ENCODE results near the gene DUSP5. TPM values are rescaled to one million over a fixed set of nuclear protein-coding genes. Genes with fewer than 3 reads are reported as not detected.
A peak's percentile ranks its signal among the peaks of the same experiment; 100 is the strongest.

DUSP5 gene
- total RNA-seq, 2 experiments from 2014 or later, result 64.3 to 66.2 TPM

DNA sequence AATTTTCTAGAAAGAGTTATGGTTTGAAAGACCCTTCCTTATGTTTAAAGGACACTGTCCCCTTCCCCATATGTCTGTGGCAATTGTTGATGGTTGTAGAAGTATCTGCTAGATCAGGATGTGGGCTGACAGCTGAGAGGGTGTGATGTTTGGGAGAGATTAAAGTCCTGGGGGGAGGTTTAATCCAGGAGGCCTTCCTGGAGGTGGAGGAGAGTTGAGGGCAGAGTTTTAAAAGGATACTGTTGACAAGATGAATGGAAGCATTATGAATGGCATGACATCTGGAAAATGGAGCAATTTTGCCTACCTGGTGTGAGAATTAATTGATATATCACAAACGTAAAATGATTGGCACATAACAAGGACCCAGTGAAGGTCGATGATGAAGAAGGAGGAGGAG, 36.9 kb downstream of the DUSP5 start:
- no peak overlapping the region for H3K27ac Mint-ChIP-seq
- no peaks in the 10 kb centered on the region for H3K9me3 ChIP-seq (ENCODE audit: control insufficient read depth in 1 of 2, insufficient read depth in 1 of 2, low read length in 2 of 2)
- POLR2A ChIA-PET, result no interaction called here

DNA sequence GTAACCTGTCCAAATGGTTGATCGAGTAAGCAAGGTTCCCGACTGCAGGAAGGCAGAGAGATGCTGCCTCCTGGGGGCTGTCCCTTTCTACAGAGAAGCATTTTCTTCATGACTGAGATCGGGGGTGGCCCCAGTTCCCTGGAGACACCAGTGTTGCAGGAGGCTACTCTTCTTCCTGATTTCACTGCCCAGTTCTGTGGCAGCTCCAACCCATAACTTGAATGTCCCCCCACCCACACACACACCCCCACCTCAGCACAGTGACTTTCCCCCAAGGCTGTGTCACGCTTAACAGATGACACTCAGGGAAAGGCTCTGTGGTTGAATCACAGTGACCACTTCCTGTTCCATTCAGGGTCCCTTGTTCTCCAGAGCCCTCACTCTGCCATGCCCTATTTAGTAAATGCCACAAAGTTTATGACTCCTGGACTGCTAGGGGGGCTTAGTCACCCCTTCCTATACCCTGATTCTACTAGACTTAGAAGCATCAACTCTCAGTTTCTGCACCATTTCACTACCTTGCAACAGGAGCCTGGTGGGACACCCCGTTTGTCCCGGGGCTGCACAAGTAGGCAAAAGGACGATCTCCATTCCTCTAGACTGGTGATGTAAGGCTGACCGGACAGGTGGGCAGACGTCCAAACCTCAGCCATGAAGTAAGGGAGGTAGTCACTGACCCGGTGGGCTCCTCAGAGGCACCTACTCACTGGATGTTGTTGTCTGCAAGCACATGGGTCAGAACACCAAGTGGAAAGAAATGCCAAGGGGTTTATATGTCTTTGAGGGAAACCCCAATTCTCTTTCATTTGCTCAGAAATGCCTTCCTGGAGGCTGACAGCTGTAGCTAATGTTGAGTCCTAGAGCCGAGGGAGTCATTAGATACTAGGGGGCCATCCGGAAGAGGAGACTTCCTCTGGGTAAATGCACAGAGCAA, 38.5 kb downstream of the DUSP5 start:
- H3K9me3 ChIP-seq (ENCODE audit: control insufficient read depth in 1 of 2, insufficient read depth in 1 of 2, low read length in 2 of 2), result no peaks in the 10 kb centered on the region
- no peaks in the 10 kb centered on the region for H3K27me3 ChIP-seq (ENCODE audit: control insufficient read depth in 1 of 2, insufficient read depth in 2 of 2, low read length in 2 of 2)
- H3K36me3 Mint-ChIP-seq (ENCODE audit: low read depth), result no peaks in the 10 kb centered on the region
- peak; percentile 77 for ATAC-seq (ENCODE audit: poor library complexity)
- H3K36me3 ChIP-seq (ENCODE audit: insufficient read depth, low read length), result no peaks in the 10 kb centered on the region
- DNase-seq, result peak in 12 of 14 experiments; percentile 13 to 83 (median 26)
- peaks cover 14% of the 10 kb centered on the region for H3K4me1 Mint-ChIP-seq (ENCODE audit: low read depth)
- peaks cover 15% of the 10 kb centered on the region for H3K4me1 ChIP-seq (ENCODE audit: insufficient read depth, low read length)
- no peaks in the 10 kb centered on the region for H3K9me3 Mint-ChIP-seq
- H3K27ac Mint-ChIP-seq, result no peak overlapping the region
- ChIA-PET CTCF (no interaction called here), POLR2A (no interaction called here)
- intact Hi-C loops (cut with DNase I, micrococcal nuclease), result loop anchor here in 1 of 2 experiments (5.0 kb wide), 1 partner anchor 34 kb away; no protein-coding TSS in a partner anchor
- H3K4me3 ChIP-seq (ENCODE audit: low read length), result no peak overlapping the region
- no peak overlapping the region for H3K27ac ChIP-seq (ENCODE audit: low read depth in 1 of 2, low read length in 2 of 2)
- TF ChIP-seq, protein P1, sequence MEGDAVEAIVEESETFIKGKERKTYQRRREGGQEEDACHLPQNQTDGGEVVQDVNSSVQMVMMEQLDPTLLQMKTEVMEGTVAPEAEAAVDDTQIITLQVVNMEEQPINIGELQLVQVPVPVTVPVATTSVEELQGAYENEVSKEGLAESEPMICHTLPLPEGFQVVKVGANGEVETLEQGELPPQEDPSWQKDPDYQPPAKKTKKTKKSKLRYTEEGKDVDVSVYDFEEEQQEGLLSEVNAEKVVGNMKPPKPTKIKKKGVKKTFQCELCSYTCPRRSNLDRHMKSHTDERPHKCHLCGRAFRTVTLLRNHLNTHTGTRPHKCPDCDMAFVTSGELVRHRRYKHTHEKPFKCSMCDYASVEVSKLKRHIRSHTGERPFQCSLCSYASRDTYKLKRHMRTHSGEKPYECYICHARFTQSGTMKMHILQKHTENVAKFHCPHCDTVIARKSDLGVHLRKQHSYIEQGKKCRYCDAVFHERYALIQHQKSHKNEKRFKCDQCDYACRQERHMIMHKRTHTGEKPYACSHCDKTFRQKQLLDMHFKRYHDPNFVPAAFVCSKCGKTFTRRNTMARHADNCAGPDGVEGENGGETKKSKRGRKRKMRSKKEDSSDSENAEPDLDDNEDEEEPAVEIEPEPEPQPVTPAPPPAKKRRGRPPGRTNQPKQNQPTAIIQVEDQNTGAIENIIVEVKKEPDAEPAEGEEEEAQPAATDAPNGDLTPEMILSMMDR (IDR thresholded peaks at IDR 0.05), result peak; percentile 30
- H3K27me3 Mint-ChIP-seq, result no peaks in the 10 kb centered on the region
- no peak overlapping the region for H3K4me3 Mint-ChIP-seq

More for the DNA sequence above, 36.9 kb downstream of the DUSP5 start:
- no peaks in the 10 kb centered on the region for H3K36me3 Mint-ChIP-seq (ENCODE audit: low read depth)
- H3K27me3 ChIP-seq (ENCODE audit: control insufficient read depth in 1 of 2, insufficient read depth in 2 of 2, low read length in 2 of 2), result no peaks in the 10 kb centered on the region
- no peaks in the 10 kb centered on the region for H3K27me3 Mint-ChIP-seq
- no peak overlapping the region for H3K27ac ChIP-seq (ENCODE audit: low read depth in 1 of 2, low read length in 2 of 2)
- TF ChIP-seq, protein P1 (IDR thresholded peaks at IDR 0.05), result no peak
- peaks cover 27% of the 10 kb centered on the region for H3K4me1 ChIP-seq (ENCODE audit: insufficient read depth, low read length)
- H3K4me3 Mint-ChIP-seq, result no peak overlapping the region
- H3K4me3 ChIP-seq (ENCODE audit: low read length), result no peak overlapping the region
- H3K4me1 Mint-ChIP-seq (ENCODE audit: low read depth), result peaks cover 19% of the 10 kb centered on the region
- DNase-seq (no peak), ATAC-seq (ENCODE audit: poor library complexity) (no peak)
- H3K9me3 Mint-ChIP-seq, result no peaks in the 10 kb centered on the region
- intact Hi-C loops (cut with DNase I, micrococcal nuclease), result no loop called here
- CTCF ChIA-PET, result no interaction called here
- no peaks in the 10 kb centered on the region for H3K36me3 ChIP-seq (ENCODE audit: insufficient read depth, low read length)

DNA sequence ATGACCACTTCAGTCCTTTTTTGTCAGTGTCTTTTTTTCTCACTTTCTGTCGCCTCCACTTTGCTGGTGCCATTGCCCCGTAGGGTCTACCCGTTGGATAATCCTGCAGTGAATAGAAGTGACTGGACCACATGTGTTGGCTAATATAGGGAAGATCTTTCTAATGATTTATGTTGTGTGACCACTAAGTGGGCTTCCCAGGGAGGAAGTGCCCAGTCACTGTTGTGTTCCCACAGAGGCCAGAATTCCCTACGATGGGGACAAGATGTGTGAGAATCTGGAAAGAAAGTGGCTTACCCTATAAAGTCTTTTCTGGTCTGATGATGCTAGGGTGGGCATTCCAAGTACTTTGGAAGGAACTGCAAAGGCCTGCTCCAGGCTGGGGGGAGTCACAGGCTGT, 41.4 kb downstream of the DUSP5 start:
- Mint-ChIP-seq H3K4me1 (ENCODE audit: low read depth) (peaks cover 14% of the 10 kb centered on the region), H3K4me3 (no peak overlapping the region), H3K27ac (no peak overlapping the region), H3K36me3 (ENCODE audit: low read depth) (no peaks in the 10 kb centered on the region), H3K27me3 (no peaks in the 10 kb centered on the region), H3K9me3 (no peaks in the 10 kb centered on the region)
- Histone ChIP-seq H3K36me3 (ENCODE audit: insufficient read depth, low read length) (no peaks in the 10 kb centered on the region), H3K9me3 (ENCODE audit: control insufficient read depth in 1 of 2, insufficient read depth in 1 of 2, low read length in 2 of 2) (no peaks in the 10 kb centered on the region), H3K4me3 (ENCODE audit: low read length) (no peak overlapping the region), H3K27me3 (ENCODE audit: control insufficient read depth in 1 of 2, insufficient read depth in 2 of 2, low read length in 2 of 2) (no peaks in the 10 kb centered on the region), H3K4me1 (ENCODE audit: insufficient read depth, low read length) (peaks cover 15% of the 10 kb centered on the region), H3K27ac (ENCODE audit: low read depth in 1 of 2, low read length in 2 of 2) (no peak overlapping the region)
- DNase-seq (no peak), ATAC-seq (ENCODE audit: poor library complexity) (no peak)
- TF ChIP-seq, protein P1 (IDR thresholded peaks at IDR 0.05), result no peak
- intact Hi-C loops (cut with DNase I, micrococcal nuclease), result loop anchor here in 1 of 2 experiments (5.0 kb wide), 1 partner anchor 37 kb away; no protein-coding TSS in a partner anchor
- ChIA-PET POLR2A (no interaction called here), CTCF (interaction anchor here (1.3 kb wide), 1 partner anchor 35 kb away, joined by 3 read pairs; no protein-coding TSS in a partner anchor)
